ENCODE data around the gene CD82.

GRCh38 chr11:44592125-44592940, 26.9 kb downstream of the CD82 start:
- TF ChIP-seq CTCF (IDR thresholded peaks at IDR 0.05) (no peak), FOXM1 (IDR thresholded peaks at IDR 0.05; ENCODE audit: low read depth) (no peak), USF2 (IDR thresholded peaks at IDR 0.05; ENCODE audit: borderline replicate concordance, low read depth, low read length) (no peak)
